HG03045 (cell line): ENCODE measurements around the gene VPS37C.

ENCODE experiments used
- ATAC-seq: cut with Tn5 transposase; IDR thresholded peaks from one replicate; pipeline ENCODE4 v1.9.1; 2021; ENCODE audit warnings: mild to moderate bottlenecking, moderate library complexity; ENCODE audit not compliant: unreplicated experiment

VPS37C gene

DNA sequence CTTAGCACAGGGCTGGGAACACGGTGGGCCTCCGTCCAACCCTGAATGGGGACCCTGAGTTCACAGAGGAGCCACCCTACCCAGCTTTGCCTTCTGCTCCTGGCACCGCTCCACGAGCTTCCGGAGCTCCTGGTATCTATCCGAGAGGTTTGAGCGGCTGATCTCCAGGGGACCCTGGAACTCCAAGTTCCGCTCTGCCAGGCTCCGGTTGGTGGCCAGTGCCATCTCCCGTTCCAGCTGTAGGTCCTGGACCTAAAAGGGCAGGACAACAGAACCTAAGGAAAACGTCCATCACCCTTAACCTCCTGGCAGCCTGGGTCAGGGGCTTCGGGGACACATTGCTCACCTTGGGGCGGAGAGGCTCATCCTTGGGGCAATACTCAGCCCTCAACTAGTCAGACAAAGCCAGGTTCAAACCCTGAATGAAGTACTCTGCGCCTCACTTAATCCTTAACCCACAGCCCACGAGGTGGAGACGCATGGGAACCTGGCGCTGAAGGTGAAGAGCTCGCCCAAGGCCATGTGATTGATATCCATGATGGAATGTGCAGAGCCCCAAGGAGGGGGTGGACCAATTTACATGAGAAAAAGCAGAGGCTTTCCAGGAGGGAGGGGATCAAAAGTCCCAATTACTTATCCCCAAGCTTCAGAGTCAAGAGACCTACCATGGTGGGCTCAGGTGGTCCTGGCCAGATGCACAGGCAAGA, 27.1 kb downstream of the VPS37C start:
- ATAC-seq, result no peak

DNA sequence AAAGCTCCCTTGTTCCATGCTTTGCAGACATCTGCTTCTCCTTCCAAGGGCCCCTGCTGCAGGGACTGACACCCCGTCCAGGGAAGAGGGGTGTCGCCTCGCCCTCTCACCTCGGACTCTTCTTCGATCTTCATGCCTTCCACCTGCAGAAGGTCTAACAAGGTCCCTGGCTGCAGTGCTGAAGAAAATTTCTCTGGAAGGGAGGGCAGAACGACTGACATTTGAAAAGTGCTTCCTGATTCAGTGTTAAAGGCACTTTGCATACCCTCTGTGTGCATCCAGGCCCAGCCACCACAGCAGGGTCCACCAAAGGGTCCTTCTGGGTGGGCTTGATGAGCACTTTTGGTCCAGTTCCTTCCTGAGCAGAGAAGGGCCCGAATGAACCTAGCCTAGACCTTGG, 28.1 kb downstream of the VPS37C start:
- ATAC-seq, result no peak

GRCh38 chr11:61132646-61133045, 28.6 kb downstream of the VPS37C start:
- no peak for ATAC-seq

DNA sequence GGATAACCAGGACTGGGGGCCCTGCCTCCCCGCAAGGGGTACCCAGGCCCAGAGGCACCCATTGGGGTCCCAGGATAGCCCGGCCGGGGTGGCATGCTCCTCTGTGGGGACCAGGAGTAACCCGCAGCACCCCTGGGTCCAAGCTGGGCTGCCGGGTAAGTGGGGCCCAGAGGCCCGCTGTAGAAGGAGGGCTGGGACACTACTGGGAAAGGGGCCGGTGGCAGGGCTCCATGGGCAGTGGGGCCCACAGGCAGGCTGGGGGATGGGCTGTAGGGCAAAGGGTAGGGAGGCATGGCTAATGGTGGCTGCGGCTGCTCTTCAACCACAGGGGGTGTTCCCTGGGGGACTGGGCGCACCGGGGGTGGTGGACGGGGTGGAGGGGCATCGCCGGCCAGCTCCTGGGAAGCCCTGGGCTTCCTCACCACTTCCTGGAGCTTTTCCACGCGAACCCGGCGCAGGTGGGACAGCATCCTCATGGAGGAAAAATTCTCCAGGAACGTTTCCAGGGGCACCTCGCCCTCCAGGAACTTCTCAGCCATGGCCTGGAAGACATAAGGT, 29.1 kb downstream of the VPS37C start:
- no peak for ATAC-seq

DNA sequence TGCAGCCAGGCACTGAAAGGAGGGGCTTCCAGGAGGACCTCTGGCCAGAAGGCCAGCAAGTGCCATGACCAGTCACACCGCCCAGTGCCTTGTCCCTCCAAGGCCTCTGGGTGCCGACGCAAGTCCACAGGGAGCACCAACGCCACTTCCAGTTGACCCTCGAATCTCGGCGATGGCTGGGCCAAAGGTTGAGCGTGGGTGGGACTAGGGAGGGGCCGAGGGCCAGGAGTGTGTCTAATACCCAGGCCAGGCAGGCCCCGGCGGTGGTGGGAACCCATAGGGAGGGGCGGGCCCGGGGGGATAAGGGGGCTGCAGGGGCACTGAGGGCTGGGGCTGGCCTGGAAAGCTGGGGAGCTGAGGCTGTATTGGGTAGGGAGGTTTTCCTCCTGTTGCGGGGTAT, 29.6 kb downstream of the VPS37C start:
- no peak for ATAC-seq

GRCh38 chr11:61131186-61131585, 30.0 kb downstream of the VPS37C start:
- no peak for ATAC-seq

GRCh38 chr11:61129639-61130523, 31.3 kb downstream of the VPS37C start:
- ATAC-seq, result peak; percentile 88

DNA sequence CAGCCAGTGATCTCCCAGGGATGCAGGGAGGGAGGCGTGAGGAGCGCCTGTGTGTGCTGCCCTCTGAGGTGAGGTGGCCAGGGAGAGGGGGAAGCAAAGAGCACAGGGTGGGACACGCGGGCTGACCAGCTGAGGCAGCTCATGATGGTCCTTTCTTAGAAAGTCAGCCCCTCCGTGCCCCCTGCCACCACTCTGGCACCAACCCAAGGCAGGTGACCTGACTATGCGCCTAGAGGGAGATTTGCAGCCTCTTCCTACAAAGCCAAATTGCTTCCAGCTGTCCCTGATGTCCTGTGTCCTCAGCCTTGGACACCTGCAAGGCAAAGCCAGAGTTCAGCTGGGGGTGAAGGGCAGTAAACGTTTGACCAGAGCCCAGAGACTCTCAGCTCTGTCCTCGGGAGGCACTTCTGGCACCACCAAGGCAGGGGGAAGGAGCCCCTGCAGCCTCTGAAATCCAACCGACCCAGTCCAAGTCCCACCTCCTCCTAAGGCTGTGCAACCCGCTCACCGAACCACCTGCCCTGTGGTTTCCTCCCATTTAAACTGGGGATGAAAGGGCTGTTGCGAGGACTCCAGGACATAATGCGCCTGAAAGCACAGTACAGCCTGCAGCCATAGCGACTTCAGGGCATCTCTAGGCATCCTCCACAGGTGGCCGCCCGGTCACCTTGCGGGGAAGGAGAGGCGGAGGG, 32.1 kb downstream of the VPS37C start:
- ATAC-seq, result no peak

GRCh38 chr11:61127991-61128390, 33.2 kb downstream of the VPS37C start:
- ATAC-seq, result no peak

- ATAC-seq, result no peak
Observed at GRCh38 chr11:61126256-61126655, 35.0 kb downstream of the VPS37C start.

- no peak for ATAC-seq
Observed at GRCh38 chr11:61125310-61125684, 35.9 kb downstream of the VPS37C start.

DNA sequence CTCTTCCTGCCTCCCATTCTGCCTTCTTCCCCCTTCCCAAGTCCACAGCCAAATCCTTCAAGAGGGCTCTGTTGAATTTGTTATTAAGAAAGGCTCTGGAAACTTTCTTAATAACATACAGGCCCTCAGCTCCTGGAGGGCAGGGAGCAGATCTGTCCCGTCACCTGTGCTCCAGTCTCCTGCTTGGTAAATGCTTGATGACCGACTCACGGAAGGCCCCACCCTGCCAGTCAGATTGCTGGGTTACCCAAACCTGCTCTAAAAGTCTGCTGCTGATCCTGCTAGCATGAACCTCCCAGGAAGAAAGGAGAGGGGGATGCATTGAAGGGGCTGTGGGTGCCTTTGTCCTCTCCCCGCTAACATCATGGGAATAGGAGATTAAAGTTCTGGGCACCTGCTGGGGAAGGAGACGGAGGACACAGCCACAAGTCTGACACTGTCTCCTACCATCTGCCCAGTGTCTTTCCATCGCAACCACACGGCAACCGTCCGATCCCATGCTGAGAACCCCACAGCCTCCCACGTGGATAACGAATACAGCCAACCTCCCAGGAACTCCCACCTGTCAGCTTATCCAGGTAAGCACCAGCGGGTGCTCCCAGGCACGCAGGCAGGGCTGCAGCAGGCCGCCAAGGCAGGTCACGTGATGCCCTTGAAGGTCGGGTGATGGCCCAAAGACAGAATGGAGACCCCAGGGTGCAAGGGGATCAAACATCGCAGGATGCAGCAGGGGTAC, 36.5 kb downstream of the VPS37C start:
- ATAC-seq, result no peak

DNA sequence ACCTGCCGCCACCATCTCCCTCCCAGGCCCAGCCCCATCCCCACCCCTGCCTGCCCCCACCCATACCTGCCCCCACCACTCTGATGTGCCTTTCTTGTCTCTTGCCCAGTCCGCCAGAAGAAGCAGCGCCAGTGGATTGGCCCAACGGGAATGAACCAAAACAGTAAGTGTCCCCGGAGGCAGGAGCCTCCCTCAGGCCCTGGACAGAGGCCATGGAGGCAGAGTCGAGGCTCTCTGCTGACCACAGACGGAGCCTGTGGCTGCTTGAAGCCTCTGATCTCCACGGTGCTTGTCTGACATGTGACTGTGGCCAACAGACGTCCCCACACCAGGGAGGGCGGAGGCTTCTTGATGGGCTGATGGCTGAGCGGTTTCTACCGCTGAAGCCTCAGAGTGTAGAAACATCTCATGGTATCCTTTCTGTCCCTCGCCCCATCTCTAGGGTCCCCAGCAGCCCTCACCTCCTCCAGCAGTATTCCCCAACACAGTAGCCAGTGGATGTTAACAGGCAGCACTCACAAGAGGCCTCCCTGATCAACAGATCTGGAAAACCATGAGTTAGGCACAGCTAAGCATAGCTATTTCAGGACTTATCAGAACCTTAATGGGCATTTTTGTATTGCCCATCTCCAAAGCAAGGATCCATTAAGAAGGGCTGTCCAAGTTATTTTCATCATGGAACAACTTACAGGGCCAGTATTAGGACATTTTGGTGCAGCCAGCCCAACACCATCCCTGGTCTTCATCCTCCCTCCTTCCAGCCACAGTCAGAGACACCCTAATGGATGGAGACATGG, 37.3 kb downstream of the VPS37C start:
- no peak for ATAC-seq

DNA sequence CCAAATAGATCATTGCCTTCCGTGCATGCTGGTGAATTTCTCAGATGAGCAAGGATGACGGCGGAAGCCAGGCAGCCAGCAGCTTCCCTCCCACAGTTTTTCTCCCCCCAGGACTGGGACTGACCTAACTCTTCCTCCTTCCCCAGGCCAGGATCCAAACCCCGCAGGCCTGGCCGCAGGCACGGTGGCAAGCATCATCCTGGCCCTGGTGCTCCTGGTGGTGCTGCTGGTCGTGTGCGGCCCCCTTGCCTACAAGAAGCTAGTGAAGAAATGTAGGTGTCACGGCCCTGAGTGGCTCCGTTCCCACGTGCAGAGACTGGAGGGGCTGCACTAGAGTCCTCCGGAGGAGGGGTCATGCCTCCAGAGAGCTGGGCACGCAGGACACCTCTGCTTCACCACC, 38.5 kb downstream of the VPS37C start:
- no peak for ATAC-seq

DNA sequence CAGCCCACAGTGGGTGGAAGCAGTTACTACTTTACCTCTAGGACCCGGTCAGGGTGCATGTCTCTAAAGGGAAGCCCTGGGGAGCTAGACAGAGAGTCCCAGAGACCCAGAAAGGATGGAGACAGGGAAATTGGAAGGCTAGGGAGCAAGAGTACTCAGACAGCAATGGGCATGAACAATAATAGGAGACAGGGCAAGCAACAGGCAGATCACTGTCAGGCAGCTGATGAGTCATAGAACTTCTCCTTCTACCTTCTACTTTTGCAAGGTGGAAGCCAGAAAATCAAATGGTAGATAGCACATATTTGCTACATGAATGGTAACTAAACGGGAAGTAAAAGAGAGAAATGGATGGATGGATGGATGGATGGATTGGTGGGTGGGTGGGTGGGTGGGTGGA, 39.3 kb downstream of the VPS37C start:
- no peak for ATAC-seq

DNA sequence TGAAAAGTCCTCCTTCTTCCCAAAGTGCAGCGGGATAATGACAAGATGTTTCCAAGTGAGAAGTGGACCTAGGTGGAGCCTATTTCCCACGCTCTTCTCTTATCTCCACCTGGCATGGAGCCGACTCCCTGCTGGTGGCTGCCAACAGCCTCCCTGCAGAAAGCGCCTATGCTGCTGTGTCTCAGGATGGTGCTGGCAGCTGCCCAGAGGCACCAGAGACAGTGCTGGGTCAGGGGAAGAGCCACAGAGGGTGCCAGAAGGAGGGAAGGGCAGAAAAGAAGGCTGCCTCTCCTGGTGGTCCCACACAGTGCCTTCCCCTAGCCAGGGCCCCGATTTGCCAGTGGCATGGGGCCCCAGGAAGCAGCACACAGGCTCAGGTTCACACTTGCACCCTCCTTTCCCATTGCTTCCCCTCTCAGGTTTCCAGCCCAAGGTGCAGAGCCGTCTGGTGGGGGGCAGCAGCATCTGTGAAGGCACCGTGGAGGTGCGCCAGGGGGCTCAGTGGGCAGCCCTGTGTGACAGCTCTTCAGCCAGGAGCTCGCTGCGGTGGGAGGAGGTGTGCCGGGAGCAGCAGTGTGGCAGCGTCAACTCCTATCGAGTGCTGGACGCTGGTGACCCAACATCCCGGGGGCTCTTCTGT, 39.9 kb downstream of the VPS37C start:
- ATAC-seq, result no peak

DNA sequence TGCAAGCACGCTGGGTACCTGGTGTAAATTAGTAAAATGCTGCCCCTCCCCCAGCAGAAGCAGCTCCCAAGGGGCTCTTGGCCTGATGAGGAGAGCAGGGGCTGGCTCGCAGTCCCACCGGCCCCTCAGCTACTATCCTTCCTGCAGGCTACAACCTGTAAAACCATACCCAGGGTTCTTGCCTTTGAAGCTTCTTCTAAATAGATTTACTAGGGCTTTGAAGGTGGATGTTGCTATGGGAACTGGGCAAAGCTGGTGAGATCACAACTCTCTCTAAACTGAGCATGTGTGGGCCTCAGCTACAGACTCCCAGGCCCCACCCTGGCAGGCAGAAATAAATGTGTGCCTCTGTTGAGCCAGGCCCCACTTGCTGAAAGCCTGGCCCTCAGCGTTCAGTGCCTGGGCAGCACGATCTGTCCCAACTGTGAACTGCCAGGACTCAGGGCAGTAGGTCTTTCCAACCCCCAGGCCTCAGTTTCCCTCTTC, 40.5 kb downstream of the VPS37C start:
- no peak for ATAC-seq

- no peak for ATAC-seq
Observed at GRCh38 chr11:61120099-61120705, 41.0 kb downstream of the VPS37C start.

DNA sequence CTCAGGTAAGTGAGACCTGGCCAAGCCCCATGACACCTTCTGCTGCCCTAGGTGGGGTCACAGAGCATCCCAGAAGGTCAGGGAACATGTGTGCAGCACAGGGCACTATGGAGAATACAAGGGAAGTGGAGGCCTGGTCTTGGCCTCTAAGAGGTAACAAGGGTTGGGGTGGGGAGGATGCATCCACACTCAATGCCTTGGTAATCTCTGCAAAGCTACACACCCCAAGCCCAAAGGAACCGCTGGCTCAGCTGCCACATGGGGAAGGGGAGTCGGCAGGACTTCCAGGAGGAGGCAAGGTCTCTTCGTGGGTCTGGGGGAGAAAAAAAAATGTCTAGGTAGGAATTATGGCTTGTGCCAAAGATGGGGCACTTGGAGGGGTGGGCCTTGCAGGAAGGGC, 41.7 kb downstream of the VPS37C start:
- ATAC-seq, result no peak
